ENCODE results near the gene HS2ST1.

DNA sequence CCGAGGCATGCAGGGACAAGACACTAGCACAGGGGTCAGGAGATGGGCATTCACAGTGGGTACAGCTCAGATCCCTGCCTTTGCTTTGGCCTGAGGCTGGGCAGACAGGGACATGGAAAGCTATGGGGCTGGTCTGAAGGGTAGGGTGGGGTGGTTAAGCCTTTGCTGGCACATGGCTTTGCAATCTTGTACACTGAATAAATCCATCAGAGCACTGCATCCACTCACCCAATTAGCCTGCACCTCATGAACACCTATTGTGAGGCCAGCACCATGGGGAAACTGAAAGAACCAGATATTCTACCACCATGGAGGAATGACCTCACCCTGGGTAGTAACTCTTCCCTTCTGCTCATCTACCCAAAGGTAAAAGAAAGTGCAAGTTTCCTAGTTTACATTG lies 214.6 kb downstream of the HS2ST1 start:
- TF ChIP-seq ARNTL (CRISPR knock-in tag; IDR thresholded peaks at IDR 0.05; ENCODE audit: borderline replicate concordance, low read depth) (no peak), ZC3H10 (CRISPR knock-in tag; IDR thresholded peaks at IDR 0.05) (no peak), SNAI2 (CRISPR knock-in tag; IDR thresholded peaks at IDR 0.05) (no peak)
- TF ChIP-seq, protein P1, sequence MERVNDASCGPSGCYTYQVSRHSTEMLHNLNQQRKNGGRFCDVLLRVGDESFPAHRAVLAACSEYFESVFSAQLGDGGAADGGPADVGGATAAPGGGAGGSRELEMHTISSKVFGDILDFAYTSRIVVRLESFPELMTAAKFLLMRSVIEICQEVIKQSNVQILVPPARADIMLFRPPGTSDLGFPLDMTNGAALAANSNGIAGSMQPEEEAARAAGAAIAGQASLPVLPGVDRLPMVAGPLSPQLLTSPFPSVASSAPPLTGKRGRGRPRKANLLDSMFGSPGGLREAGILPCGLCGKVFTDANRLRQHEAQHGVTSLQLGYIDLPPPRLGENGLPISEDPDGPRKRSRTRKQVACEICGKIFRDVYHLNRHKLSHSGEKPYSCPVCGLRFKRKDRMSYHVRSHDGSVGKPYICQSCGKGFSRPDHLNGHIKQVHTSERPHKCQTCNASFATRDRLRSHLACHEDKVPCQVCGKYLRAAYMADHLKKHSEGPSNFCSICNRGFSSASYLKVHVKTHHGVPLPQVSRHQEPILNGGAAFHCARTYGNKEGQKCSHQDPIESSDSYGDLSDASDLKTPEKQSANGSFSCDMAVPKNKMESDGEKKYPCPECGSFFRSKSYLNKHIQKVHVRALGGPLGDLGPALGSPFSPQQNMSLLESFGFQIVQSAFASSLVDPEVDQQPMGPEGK (CRISPR knock-in tag; IDR thresholded peaks at IDR 0.05; ENCODE audit: borderline replicate concordance), result no peak
- TF ChIP-seq, protein P2, sequence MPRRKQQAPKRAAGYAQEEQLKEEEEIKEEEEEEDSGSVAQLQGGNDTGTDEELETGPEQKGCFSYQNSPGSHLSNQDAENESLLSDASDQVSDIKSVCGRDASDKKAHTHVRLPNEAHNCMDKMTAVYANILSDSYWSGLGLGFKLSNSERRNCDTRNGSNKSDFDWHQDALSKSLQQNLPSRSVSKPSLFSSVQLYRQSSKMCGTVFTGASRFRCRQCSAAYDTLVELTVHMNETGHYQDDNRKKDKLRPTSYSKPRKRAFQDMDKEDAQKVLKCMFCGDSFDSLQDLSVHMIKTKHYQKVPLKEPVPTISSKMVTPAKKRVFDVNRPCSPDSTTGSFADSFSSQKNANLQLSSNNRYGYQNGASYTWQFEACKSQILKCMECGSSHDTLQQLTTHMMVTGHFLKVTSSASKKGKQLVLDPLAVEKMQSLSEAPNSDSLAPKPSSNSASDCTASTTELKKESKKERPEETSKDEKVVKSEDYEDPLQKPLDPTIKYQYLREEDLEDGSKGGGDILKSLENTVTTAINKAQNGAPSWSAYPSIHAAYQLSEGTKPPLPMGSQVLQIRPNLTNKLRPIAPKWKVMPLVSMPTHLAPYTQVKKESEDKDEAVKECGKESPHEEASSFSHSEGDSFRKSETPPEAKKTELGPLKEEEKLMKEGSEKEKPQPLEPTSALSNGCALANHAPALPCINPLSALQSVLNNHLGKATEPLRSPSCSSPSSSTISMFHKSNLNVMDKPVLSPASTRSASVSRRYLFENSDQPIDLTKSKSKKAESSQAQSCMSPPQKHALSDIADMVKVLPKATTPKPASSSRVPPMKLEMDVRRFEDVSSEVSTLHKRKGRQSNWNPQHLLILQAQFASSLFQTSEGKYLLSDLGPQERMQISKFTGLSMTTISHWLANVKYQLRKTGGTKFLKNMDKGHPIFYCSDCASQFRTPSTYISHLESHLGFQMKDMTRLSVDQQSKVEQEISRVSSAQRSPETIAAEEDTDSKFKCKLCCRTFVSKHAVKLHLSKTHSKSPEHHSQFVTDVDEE (CRISPR knock-in tag; IDR thresholded peaks at IDR 0.05), result no peak

All from SK-N-SH treated with all-trans-retinoic acid at 6 μM for 48 hours (cell line).